SH-SY5Y (cell line): Measurements from ENCODE around the gene PLBD2.

Experiments
- GATA2 ChIP-seq: IDR thresholded peaks from 2 replicates; pipeline ENCODE4 v1.6.1; 2011; ENCODE audit warnings: mild to moderate bottlenecking, low read depth, low read length
- GATA3 ChIP-seq: IDR thresholded peaks from 2 replicates; pipeline ENCODE4 v1.6.1; 2011; ENCODE audit warnings: low read depth, mild to moderate bottlenecking, low read length, moderate library complexity

- no peak for TF ChIP-seq GATA3
- no peak for TF ChIP-seq GATA2
Observed at GRCh38 chr12:113437729-113438100, 79.3 kb downstream of the PLBD2 start.
